ENCODE data around the gene GIPC2.
"Not testable (repeated sequence)": the region's sequence is repeated elsewhere in the genome, so short reads cannot be mapped to it uniquely, and the experiment has no call there.

Gene GIPC2

DNA sequence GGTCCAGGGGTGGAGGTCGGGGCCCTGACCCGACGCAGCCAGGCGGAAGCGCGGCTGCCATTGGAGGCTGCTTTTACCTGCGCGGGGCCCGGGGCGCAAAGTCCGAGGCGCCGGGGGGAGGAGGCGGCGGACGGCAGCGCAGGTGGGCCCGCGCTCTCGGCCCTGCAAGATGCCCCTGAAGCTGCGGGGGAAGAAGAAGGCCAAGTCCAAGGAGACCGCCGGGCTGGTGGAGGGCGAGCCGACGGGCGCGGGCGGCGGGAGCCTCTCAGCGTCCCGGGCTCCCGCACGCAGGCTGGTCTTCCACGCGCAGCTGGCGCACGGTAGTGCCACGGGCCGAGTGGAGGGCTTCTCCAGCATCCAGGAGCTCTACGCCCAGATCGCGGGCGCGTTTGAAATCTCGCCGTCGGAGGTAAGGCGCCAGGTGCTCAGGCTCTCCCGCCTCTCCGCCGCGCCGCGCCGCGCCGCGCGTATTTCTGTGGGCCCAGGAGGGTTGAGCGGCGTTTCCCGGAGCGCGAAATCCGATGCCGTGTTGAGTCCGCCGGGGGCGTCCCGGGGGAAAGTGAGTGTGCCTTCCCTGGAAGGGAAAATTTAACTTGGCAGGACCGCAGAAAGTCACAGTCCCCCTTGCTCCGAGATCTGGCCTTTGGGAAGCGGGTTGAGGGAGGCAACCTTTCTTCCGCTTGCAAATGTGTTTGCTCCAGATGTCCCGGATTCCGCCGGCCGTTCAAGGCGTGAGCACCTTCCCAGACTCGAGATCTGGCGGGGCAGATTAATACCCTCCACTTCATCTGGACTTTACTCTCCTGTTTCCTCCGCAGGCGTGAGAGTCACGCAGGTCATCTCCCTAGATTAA lies at the start of gene GIPC2:
GIPC2 (plus strand) TSS at position 41 of the 853 bp plus-strand sequence; CDS start at position 170, 129 bp downstream.
- peak; percentile 22 to 65 for DNase-seq

GRCh38 chr1:77996734-77997133 lies 49.0 kb upstream of the GIPC2 start:
- no peak for DNase-seq

- DNase-seq = not testable (repeated sequence)
Observed at GRCh38 chr1:78000536-78000935, 45.2 kb upstream of the GIPC2 start.

GRCh38 chr1:78003070-78003746 lies 42.6 kb upstream of the GIPC2 start:
- no peak for DNase-seq

GRCh38 chr1:78003882-78004718 lies 41.7 kb upstream of the GIPC2 start:
- peak; percentile 8 to 69 for DNase-seq

- DNase-seq = peak; percentile 44 to 85
Observed at GRCh38 chr1:78004719-78005447, 40.9 kb upstream of the GIPC2 start, which contains the start of gene DNAJB4. TSS of gene DNAJB4 (plus strand) at chr1:78004939. CDS start at chr1:78005111, 172 bp downstream.

- no peak for DNase-seq
Observed at GRCh38 chr1:78005448-78005722, 40.4 kb upstream of the GIPC2 start.

DNA sequence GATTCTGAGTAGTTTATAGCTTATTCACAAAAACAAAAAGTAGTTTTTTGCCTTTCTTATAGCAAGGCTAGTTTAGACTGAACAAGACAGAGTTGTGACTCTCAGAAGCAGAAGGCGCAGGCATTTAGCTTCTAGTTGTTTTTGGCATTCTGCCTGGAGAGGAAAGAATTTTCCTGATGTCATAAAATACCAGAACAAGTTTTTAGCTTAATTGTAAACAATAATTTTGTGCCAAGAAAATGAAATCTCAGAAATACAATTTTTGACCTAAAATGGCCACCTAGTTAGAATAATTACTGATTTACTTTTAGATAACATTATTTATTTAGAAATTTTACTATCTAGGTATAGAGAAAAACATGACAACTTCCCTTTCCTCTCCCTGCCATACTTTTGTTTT lies 40.0 kb upstream of the GIPC2 start:
- DNase-seq = peak in 1 of 2 experiments; percentile 8

- no peak for DNase-seq
Observed at GRCh38 chr1:78006521-78006920, 39.2 kb upstream of the GIPC2 start.

GRCh38 chr1:78007677-78008341 lies 38.0 kb upstream of the GIPC2 start:
- DNase-seq = no peak

GRCh38 chr1:78009276-78009675 lies 36.5 kb upstream of the GIPC2 start:
- DNase-seq = no peak

DNA sequence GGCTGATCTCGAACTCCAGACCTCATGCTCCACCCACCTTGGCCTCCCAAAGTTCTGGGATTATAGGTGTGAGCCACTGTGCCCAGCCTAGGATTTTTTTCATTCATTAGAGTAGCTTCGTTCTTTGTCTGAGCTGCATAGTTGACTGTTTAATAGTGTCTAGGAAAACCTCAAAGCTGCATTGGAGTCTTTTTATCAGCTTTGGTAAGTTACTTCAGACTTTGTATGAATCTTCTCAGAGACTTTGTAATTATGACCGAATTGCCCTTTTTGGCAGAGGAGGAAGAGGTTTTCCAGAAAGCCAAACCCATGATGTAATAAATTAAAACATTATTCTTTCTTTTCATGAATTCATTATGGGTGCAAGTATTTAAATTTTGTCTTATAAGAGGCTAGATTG lies 35.9 kb upstream of the GIPC2 start:
- no peak for DNase-seq

DNA sequence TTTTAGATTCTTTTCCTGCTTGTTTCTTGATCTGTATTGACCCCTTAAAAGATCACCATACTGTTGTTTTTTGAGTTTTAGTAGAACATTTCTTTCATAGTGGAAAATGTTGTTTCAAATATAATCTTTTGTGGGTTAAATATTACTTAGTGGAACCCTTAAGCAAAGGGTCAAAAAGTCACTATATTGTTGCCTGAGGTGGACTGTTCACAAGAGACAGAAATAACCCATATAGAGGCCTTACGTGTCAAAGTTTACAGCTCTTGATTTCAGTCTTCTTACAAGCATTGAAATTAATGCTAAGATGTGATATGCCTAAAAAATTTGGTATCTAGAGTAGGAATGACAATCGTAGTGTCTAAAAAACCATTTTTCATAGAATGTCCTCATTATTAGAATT lies 34.7 kb upstream of the GIPC2 start:
- DNase-seq = no peak

- no peak for DNase-seq
Observed at GRCh38 chr1:78015148-78015547, 30.6 kb upstream of the GIPC2 start.

DNA sequence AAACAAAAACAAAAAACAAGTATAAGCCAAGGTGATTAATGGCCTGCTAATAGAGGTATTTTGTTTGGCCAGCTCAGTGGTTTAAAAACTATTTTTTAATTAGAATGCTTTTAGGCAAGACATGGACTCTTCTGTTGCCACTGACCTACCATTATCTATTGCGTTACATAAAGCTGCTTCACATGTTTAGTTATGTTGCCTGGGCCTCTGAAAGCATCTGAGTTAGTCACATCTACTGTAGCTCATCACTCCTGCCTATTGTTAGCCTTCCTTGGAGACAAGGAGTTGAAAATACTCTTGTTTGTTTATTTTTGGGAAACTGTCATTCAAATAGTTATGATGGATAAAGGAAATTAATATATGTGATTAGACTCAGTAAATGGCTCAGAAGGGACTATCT lies 26.7 kb upstream of the GIPC2 start:
- no peak for DNase-seq

DNA sequence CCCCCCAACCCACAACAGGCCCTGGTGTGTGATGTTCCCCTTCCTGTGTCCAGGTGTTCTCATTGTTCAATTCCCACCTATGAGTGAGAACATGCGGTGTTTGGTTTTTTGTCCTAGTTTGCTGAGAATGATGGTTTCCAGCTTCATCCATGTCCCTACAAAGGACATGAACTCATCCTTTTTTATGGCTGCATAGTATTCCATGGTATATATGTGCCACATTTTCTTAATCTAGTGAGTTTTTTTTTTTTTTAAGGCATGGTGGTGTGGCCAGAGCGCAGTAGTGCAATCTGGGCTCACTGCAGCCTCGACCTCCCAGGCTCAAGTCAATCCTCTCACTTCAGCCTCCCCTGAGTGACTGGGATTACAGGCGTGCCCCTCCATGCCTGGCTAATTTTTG lies 24.6 kb upstream of the GIPC2 start:
- not testable (repeated sequence) for DNase-seq

DNA sequence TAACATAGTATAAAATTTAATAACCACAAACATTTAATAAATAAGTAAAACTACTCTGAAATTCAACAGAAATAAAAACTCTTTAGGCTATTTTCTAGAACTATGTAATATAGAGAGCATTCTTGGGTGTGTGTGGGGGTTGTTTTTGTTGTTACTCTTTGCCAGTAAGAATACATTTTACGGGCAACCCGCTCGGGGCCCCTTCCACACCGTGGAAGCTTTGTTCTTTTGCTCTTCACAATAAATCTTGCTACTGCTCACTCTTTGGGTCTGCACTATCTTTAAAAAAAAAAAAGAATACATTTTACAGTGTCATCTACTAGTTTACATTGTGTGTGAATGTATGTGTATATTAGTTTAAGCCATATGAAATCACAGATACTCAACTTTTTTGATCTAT lies 16.0 kb upstream of the GIPC2 start:
- no peak for DNase-seq

DNA sequence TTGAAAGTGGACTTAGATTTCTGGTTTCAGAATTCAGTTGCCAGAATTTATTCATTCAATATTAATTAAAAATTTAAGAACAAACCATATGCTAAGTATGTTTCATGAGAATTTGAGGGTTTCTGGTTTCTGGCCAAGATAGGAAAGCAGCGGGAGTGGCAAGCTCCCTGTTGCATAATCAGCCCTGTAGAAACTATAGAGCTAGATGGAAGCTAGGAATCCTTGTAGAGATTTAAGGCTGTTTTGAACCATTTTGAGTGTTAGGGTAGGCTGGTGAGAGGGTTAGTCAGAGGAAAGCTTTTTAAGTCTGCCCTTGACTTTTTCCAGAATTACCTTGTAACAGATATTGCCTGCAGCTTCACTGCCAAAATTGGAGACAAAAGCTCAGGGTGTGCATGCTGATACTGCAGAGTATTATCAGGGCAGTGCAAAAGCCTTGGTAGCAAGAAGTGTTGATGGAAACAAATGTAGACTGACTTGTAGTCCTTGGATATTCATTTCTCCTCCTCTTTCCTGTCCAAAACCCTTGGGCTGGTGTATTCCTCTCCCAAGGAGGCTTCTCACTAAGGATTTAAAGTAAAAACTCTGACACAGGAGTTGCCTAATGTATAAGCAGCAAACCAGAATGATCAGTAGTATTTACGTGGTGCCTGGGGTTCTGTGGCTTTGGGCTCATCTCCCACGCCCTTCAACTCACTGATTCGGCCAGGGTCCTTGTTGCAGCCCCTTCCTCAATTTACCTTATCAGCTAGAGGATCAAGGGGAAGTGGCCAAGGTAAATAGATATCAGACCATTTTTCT lies 12.6 kb upstream of the GIPC2 start:
- DNase-seq = no peak

GRCh38 chr1:78033797-78034172 lies 12.0 kb upstream of the GIPC2 start:
- DNase-seq = no peak

GRCh38 chr1:78035121-78035520 lies 10.6 kb upstream of the GIPC2 start:
- DNase-seq = no peak

DNA sequence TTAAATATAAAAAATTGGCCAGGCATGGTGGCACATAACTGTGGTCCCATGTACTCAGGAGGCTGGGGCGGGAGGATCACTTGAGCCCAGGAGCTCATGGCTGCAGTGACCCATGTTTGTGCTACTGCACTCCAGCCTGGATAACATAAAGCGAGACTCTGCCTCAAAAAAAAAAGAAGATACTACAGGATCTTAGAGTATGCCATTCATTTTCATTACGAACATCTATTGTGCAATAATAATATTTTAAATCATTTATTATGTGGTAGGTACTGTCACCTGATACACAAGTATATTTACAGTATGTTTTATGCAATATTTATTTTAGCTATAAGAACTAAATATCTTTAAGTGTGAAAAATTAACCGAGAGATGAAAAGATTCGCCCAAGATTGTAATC lies 9.3 kb upstream of the GIPC2 start:
- no peak for DNase-seq
